Neural cell (in vitro differentiated cells): ENCODE results near the gene SPEG. TPM values are rescaled to one million over a fixed set of nuclear protein-coding genes. Genes with fewer than 3 reads are reported as not detected.

Source experiments
- H2AFZ ChIP-seq: fragments of 200-600, 300-800 bp; sonication (generic), shearing (Covaris generic); 2 replicates; pipeline ENCODE4 v1.6.0; 2014; ENCODE audit warnings: low read depth, mild to moderate bottlenecking, antibody characterized with exemption, low read length, moderate library complexity
- H3F3A ChIP-seq: fragments of 200-600 bp; shearing (Covaris generic); 2 replicates; pipeline ENCODE4 v1.6.1; 2016; ENCODE audit warnings: mild to moderate bottlenecking, moderate library complexity, mixed read lengths, antibody characterized with exemption, low read length; ENCODE audit not compliant: insufficient read depth, poor library complexity, severe bottlenecking
- H3K27ac ChIP-seq: fragments of 200-600, 300-800 bp; sonication (generic), shearing (Covaris generic); 2 replicates; pipeline ENCODE4 v1.5.1; 2014; ENCODE audit warnings: mild to moderate bottlenecking, low read length, moderate library complexity
- H3K27me3 ChIP-seq: fragments of 300-800, 200-600 bp; sonication (generic), shearing (Covaris generic); 2 replicates; pipeline ENCODE4 v1.6.0; 2014; ENCODE audit warnings: mild to moderate bottlenecking, low read depth, low read length, moderate library complexity; ENCODE audit not compliant: insufficient read depth
- H3K36me3 ChIP-seq: fragments of 300-800, 200-600 bp; sonication (generic), shearing (Covaris generic); 2 replicates; pipeline ENCODE4 v1.5.1; 2014; ENCODE audit warnings: mild to moderate bottlenecking, antibody characterized with exemption, low read length, moderate library complexity; ENCODE audit not compliant: insufficient read depth
- H3K4me2 ChIP-seq: fragments of 300-800, 200-600 bp; sonication (generic), shearing (Covaris generic); 2 replicates; pipeline ENCODE4 v1.6.0; 2014; ENCODE audit warnings: mild to moderate bottlenecking, low read length
- H3K4me3 ChIP-seq: fragments of 300-800, 200-600 bp; sonication (generic), shearing (Covaris generic); 2 replicates; pipeline ENCODE4 v1.5.1; 2014; ENCODE audit warnings: mild to moderate bottlenecking, low read length, moderate library complexity
- H3K79me2 ChIP-seq: fragments of 200-600 bp; shearing (Covaris generic); replicated peaks from 2 replicates; pipeline ENCODE4 v1.6.0; 2014; ENCODE audit warnings: mild to moderate bottlenecking, low read length, moderate library complexity; ENCODE audit not compliant: insufficient read depth
- H3K9ac ChIP-seq: fragments of 300-800, 200-600 bp; sonication (generic), shearing (Covaris generic); 2 replicates; pipeline ENCODE4 v1.6.1; 2016; ENCODE audit warnings: mild to moderate bottlenecking, low read length, mixed read lengths
- H3K9me2 ChIP-seq: fragments of 200-600 bp; shearing (Covaris generic); 2 replicates; pipeline ENCODE4 v1.6.1; 2016; ENCODE audit warnings: mild to moderate bottlenecking, low read length, mixed read lengths; ENCODE audit not compliant: insufficient read depth
- H3K9me3 ChIP-seq: fragments of 200-600, 300-800 bp; sonication (generic), shearing (Covaris generic); 2 replicates; pipeline ENCODE4 v1.6.1; 2016; ENCODE audit warnings: mild to moderate bottlenecking, mixed run types, low read length, moderate library complexity, mixed read lengths
- H4K20me1 ChIP-seq: fragments of 200-600 bp; shearing (Covaris generic); 2 replicates; pipeline ENCODE4 v1.6.1; 2016; ENCODE audit warnings: mild to moderate bottlenecking, mixed run types; ENCODE audit not compliant: insufficient read depth
- CTCF ChIP-seq: fragments of 450-650 bp; IDR thresholded peaks from 2 replicates; pipeline ENCODE4 v1.5.1; 2014; ENCODE audit warnings: antibody characterized with exemption, mild to moderate bottlenecking, moderate library complexity; ENCODE audit not compliant: poor library complexity, severe bottlenecking
- EP300 ChIP-seq: fragments of 450-650 bp; conservative IDR thresholded peaks from 2 replicates; pipeline ENCODE4 v1.6.1; 2014; ENCODE audit warnings: antibody characterized with exemption, mild to moderate bottlenecking, moderate library complexity; ENCODE audit not compliant: poor library complexity, severe bottlenecking
- EZH2 ChIP-seq: fragments of 200-600, 300-800 bp; shearing (Covaris generic), sonication (generic); IDR thresholded peaks from 2 replicates; pipeline ENCODE4 v1.6.1; 2014; ENCODE audit warnings: antibody characterized with exemption, low read length, borderline replicate concordance, mild to moderate bottlenecking; ENCODE audit not compliant: insufficient read depth, poor library complexity, severe bottlenecking
- MXI1 ChIP-seq: fragments of 450-650 bp; conservative IDR thresholded peaks from 2 replicates; pipeline ENCODE4 v1.6.1; 2014; ENCODE audit warnings: antibody characterized with exemption, mild to moderate bottlenecking; ENCODE audit not compliant: poor library complexity, severe bottlenecking
- POLR2AphosphoS5 ChIP-seq: IDR thresholded peaks from 2 replicates; pipeline ENCODE4 v1.6.1; 2012
- RAD21 ChIP-seq: fragments of 450-650 bp; conservative IDR thresholded peaks from 2 replicates; pipeline ENCODE4 v1.6.1; 2014; ENCODE audit warnings: antibody characterized with exemption, mild to moderate bottlenecking, moderate library complexity
- REST ChIP-seq: IDR thresholded peaks from 2 replicates; pipeline ENCODE4 v1.6.1; 2012; ENCODE audit warnings: borderline replicate concordance
- SMC3 ChIP-seq: fragments of 450-650 bp; conservative IDR thresholded peaks from 2 replicates; pipeline ENCODE4 v1.6.1; 2014; ENCODE audit warnings: antibody characterized with exemption, mild to moderate bottlenecking, moderate library complexity; ENCODE audit not compliant: poor library complexity
- TAF1 ChIP-seq: IDR thresholded peaks from 2 replicates; pipeline ENCODE4 v1.6.1; 2012; ENCODE audit warnings: low read depth
- polyA plus RNA-seq: library from polyadenylated mRNA; depleted of rRNA; stranded (reverse); fragments of >200 nt; gene quantifications from 2 replicates; pipeline ENCODE4 v1.2.3, GENCODE V29; 2014

Gene SPEG
- polyA plus RNA-seq, 1 donor from 2014 or later = 58.3 TPM

GRCh38 chr2:219419331-219420197 is 15.1 kb upstream of the SPEG start:
- Histone ChIP-seq H3K4me2 (no peak overlapping the region), H3K27me3 (peaks cover 18% of the 10 kb centered on the region)

More at GRCh38 chr2:219419331-219420197, 15.1 kb upstream of the SPEG start:
- H3K27ac ChIP-seq = no peak overlapping the region
- no peaks in the 10 kb centered on the region for H3K9me2 ChIP-seq
- no peak overlapping the region for H2AFZ ChIP-seq
- no peaks in the 10 kb centered on the region for H3K79me2 ChIP-seq
- H4K20me1 ChIP-seq = no peaks in the 10 kb centered on the region
- H3K9ac ChIP-seq = no peak overlapping the region
- no peak overlapping the region for H3K4me3 ChIP-seq
- H3K9me3 ChIP-seq = no peaks in the 10 kb centered on the region
- H3F3A ChIP-seq = no peaks in the 10 kb centered on the region
- TF ChIP-seq EZH2 (no peak), RAD21 (no peak), CTCF (no peak), SMC3 (no peak), TAF1 (no peak), EP300 (no peak), POLR2AphosphoS5 (no peak), REST (no peak), MXI1 (no peak)
- no peaks in the 10 kb centered on the region for H3K36me3 ChIP-seq
